GM19193 (cell line): ENCODE results near the gene CACNB2.

Experiments
- POLR2A ChIP-seq: IDR thresholded peaks from 4 replicates; pipeline ENCODE4 v1.6.1; 2011; ENCODE audit not compliant: insufficient read depth, insufficient read length; ENCODE audit errors: extremely low read depth

The CACNB2 gene

GRCh38 chr10:18136073-18136791 lies 4.0 kb upstream of the CACNB2 start:
- TF ChIP-seq POLR2A, result no peak

GRCh38 chr10:18137111-18137510 lies 3.1 kb upstream of the CACNB2 start:
- TF ChIP-seq POLR2A, result no peak

- TF ChIP-seq POLR2A, result no peak
These were observed 977 bp downstream of the CACNB2 start for GRCh38 chr10:18140957-18141845.

GRCh38 chr10:18142151-18142550 lies 1.9 kb downstream of the CACNB2 start:
- TF ChIP-seq POLR2A, result no peak

GRCh38 chr10:18144396-18144795 lies 4.2 kb downstream of the CACNB2 start:
- TF ChIP-seq POLR2A, result no peak

GRCh38 chr10:18144928-18145327 lies 4.7 kb downstream of the CACNB2 start:
- TF ChIP-seq POLR2A, result no peak

GRCh38 chr10:18145652-18146051 lies 5.4 kb downstream of the CACNB2 start:
- TF ChIP-seq POLR2A, result no peak

GRCh38 chr10:18149196-18149800 lies 9.1 kb downstream of the CACNB2 start:
- no peak for TF ChIP-seq POLR2A

GRCh38 chr10:18151356-18151890 lies 11.2 kb downstream of the CACNB2 start:
- no peak for TF ChIP-seq POLR2A

- no peak for TF ChIP-seq POLR2A
These were observed 15.1 kb downstream of the CACNB2 start for GRCh38 chr10:18155321-18155720.

GRCh38 chr10:18157881-18158280 lies 17.7 kb downstream of the CACNB2 start:
- no peak for TF ChIP-seq POLR2A

GRCh38 chr10:18158773-18159265 lies 18.6 kb downstream of the CACNB2 start:
- no peak for TF ChIP-seq POLR2A

- no peak for TF ChIP-seq POLR2A
These were observed 19.3 kb downstream of the CACNB2 start for GRCh38 chr10:18159557-18159956.

GRCh38 chr10:18162021-18162627 lies 21.9 kb downstream of the CACNB2 start:
- no peak for TF ChIP-seq POLR2A

GRCh38 chr10:18164093-18164492 lies 23.9 kb downstream of the CACNB2 start:
- TF ChIP-seq POLR2A, result no peak
